Measurements from ENCODE around the gene FBXO15. TPM values are rescaled to one million over a fixed set of nuclear protein-coding genes. Genes with fewer than 3 reads are reported as not detected.

FBXO15 gene
- total RNA-seq, 2 donors from 2014 or later, result 0.30 TPM; not detected in 1

- no peaks in the 10 kb centered on the region for H3K4me1 ChIP-seq
- H3K27me3 ChIP-seq, result no peaks in the 10 kb centered on the region
- H3K4me3 ChIP-seq, result no peak overlapping the region
- no peak for TF ChIP-seq CTCF (IDR thresholded peaks at IDR 0.05)
- no peak for DNase-seq (ENCODE audit: low spot score)
- H3K27ac ChIP-seq, result no peak overlapping the region
- no peaks in the 10 kb centered on the region for H3K36me3 ChIP-seq
- peaks cover 0 to 23% of the 10 kb centered on the region in 2 donors for H3K9me3 ChIP-seq
Observed at GRCh38 chr18:74110976-74111375, 36.7 kb downstream of the FBXO15 start.

GRCh38 chr18:74110149-74110548 lies 37.5 kb downstream of the FBXO15 start:
- H3K4me1 ChIP-seq, result no peaks in the 10 kb centered on the region
- H3K9me3 ChIP-seq, result peaks cover 0 to 23% of the 10 kb centered on the region in 2 donors
- no peaks in the 10 kb centered on the region for H3K36me3 ChIP-seq
- H3K27ac ChIP-seq, result no peak overlapping the region
- no peak overlapping the region for H3K4me3 ChIP-seq
- DNase-seq (ENCODE audit: low spot score), result no peak
- TF ChIP-seq CTCF (IDR thresholded peaks at IDR 0.05), result no peak
- H3K27me3 ChIP-seq, result no peaks in the 10 kb centered on the region

GRCh38 chr18:74108460-74108859 lies 39.2 kb downstream of the FBXO15 start:
- Histone ChIP-seq H3K9me3 (peaks cover 0 to 25% of the 10 kb centered on the region in 2 donors), H3K4me3 (no peak overlapping the region), H3K27ac (no peak overlapping the region), H3K4me1 (no peaks in the 10 kb centered on the region), H3K36me3 (no peaks in the 10 kb centered on the region), H3K27me3 (no peaks in the 10 kb centered on the region)
- no peak for DNase-seq (ENCODE audit: low spot score)
- TF ChIP-seq CTCF (IDR thresholded peaks at IDR 0.05), result no peak

- TF ChIP-seq CTCF (IDR thresholded peaks at IDR 0.05), result no peak
- Histone ChIP-seq H3K27me3 (no peaks in the 10 kb centered on the region), H3K4me1 (no peaks in the 10 kb centered on the region), H3K9me3 (peaks cover 0 to 3% of the 10 kb centered on the region in 2 donors), H3K4me3 (no peak overlapping the region), H3K27ac (no peak overlapping the region), H3K36me3 (no peaks in the 10 kb centered on the region)
- DNase-seq (ENCODE audit: low spot score), result no peak
Observed at GRCh38 chr18:74097803-74098202, 49.8 kb downstream of the FBXO15 start.

GRCh38 chr18:74092922-74093321 lies 54.7 kb downstream of the FBXO15 start:
- Histone ChIP-seq H3K27me3 (no peaks in the 10 kb centered on the region), H3K27ac (no peak overlapping the region), H3K4me1 (no peaks in the 10 kb centered on the region), H3K9me3 (no peaks in the 10 kb centered on the region), H3K4me3 (no peak overlapping the region), H3K36me3 (no peaks in the 10 kb centered on the region)
- DNase-seq (ENCODE audit: low spot score), result no peak
- TF ChIP-seq CTCF (IDR thresholded peaks at IDR 0.05), result no peak

GRCh38 chr18:74084184-74084855 lies 63.3 kb downstream of the FBXO15 start:
- H3K4me3 ChIP-seq, result no peak overlapping the region
- H3K27ac ChIP-seq, result no peak overlapping the region
- no peak for TF ChIP-seq CTCF (IDR thresholded peaks at IDR 0.05)
- H3K36me3 ChIP-seq, result no peaks in the 10 kb centered on the region
- no peaks in the 10 kb centered on the region for H3K27me3 ChIP-seq
- no peaks in the 10 kb centered on the region for H3K9me3 ChIP-seq
- peaks cover 0 to 5% of the 10 kb centered on the region in 2 donors for H3K4me1 ChIP-seq
- no peak for DNase-seq (ENCODE audit: low spot score)
